H9 (cell line): ENCODE results near the gene OGFOD2. TPM values are rescaled to one million over a fixed set of nuclear protein-coding genes. Genes with fewer than 3 reads are reported as not detected.

Source experiments
- DNase-seq: peaks from one replicate; pipeline ENCODE4 v3.0.0-alpha.2; 2017
- H2AFZ ChIP-seq: one replicate; pipeline ENCODE4 v1.6.1; 2013; ENCODE audit warnings: mild to moderate bottlenecking, low read length, control low read depth, moderate library complexity
- H2AK5ac ChIP-seq: 2 replicates; pipeline ENCODE4 v1.6.1; 2013; ENCODE audit warnings: low read length, control low read depth, mixed read lengths; ENCODE audit not compliant: insufficient read length
- H2BK120ac ChIP-seq: one replicate; pipeline ENCODE4 v1.6.1; 2013; ENCODE audit warnings: low read depth, mild to moderate bottlenecking, low read length, control low read depth, inconsistent platforms; ENCODE audit not compliant: poor library complexity, severe bottlenecking
- H2BK12ac ChIP-seq: 2 replicates; pipeline ENCODE4 v1.6.1; 2013; ENCODE audit warnings: low read length, control low read depth, mixed read lengths, low read depth; ENCODE audit not compliant: insufficient read length
- H2BK15ac ChIP-seq: 2 replicates; pipeline ENCODE4 v1.6.1; 2013; ENCODE audit warnings: low read depth, low read length, control low read depth
- H2BK20ac ChIP-seq: one replicate; pipeline ENCODE4 v1.6.1; 2013; ENCODE audit warnings: low read depth, mild to moderate bottlenecking, low read length, control low read depth, inconsistent platforms; ENCODE audit not compliant: poor library complexity, severe bottlenecking
- H2BK5ac ChIP-seq: 2 replicates; pipeline ENCODE4 v1.6.1; 2013; ENCODE audit warnings: low read length, control low read depth, mixed read lengths; ENCODE audit not compliant: insufficient read length
- H3K14ac ChIP-seq: 2 replicates; pipeline ENCODE4 v1.6.1; 2013; ENCODE audit warnings: low read length, control low read depth; ENCODE audit not compliant: insufficient read depth
- H3K18ac ChIP-seq: 2 replicates; pipeline ENCODE4 v1.6.1; 2013; ENCODE audit warnings: low read depth, mild to moderate bottlenecking, mixed read lengths, low read length, control low read depth; ENCODE audit not compliant: insufficient read length
- H3K23ac ChIP-seq: 2 replicates; pipeline ENCODE4 v1.6.1; 2013; ENCODE audit warnings: low read length, control low read depth, mixed read lengths, low read depth; ENCODE audit not compliant: insufficient read length
- H3K23me2 ChIP-seq: 2 replicates; pipeline ENCODE4 v1.6.1; 2013; ENCODE audit warnings: low read depth, mild to moderate bottlenecking, mixed read lengths, low read length, control low read depth; ENCODE audit not compliant: insufficient read length, poor library complexity, severe bottlenecking
- H3K27ac ChIP-seq: 2 replicates; pipeline ENCODE4 v1.5.1; 2013; ENCODE audit warnings: low read length, control low read depth, mixed read lengths, low read depth; ENCODE audit not compliant: insufficient read length
- H3K27me3 ChIP-seq: 2 replicates; pipeline ENCODE4 v1.6.1; 2013; ENCODE audit warnings: low read length, control low read depth, inconsistent platforms; ENCODE audit not compliant: insufficient read depth
- H3K4ac ChIP-seq: 2 replicates; pipeline ENCODE4 v1.6.1; 2013; ENCODE audit warnings: low read depth, mild to moderate bottlenecking, control low read depth, inconsistent platforms, low read length, moderate library complexity
- H3K4me1 ChIP-seq: 2 replicates; pipeline ENCODE4 v1.6.1; 2013; ENCODE audit warnings: low read length, control low read depth, inconsistent platforms; ENCODE audit not compliant: insufficient read depth
- H3K4me2 ChIP-seq: 2 replicates; pipeline ENCODE4 v1.6.1; 2013; ENCODE audit warnings: low read length, control low read depth, mixed read lengths; ENCODE audit not compliant: insufficient read length, insufficient read depth
- H3K56ac ChIP-seq: 2 replicates; pipeline ENCODE4 v1.6.1; 2013; ENCODE audit warnings: low read depth, mild to moderate bottlenecking, mixed read lengths, low read length, control low read depth; ENCODE audit not compliant: insufficient read length
- H3K79me1 ChIP-seq: 2 replicates; pipeline ENCODE4 v1.6.1; 2013; ENCODE audit warnings: low read depth, mild to moderate bottlenecking, moderate library complexity, low read length, control low read depth, inconsistent platforms; ENCODE audit not compliant: insufficient read depth, poor library complexity, severe bottlenecking
- H3K79me2 ChIP-seq: 2 replicates; pipeline ENCODE4 v1.6.1; 2013; ENCODE audit warnings: low read length, control low read depth, inconsistent platforms; ENCODE audit not compliant: insufficient read depth
- H3K9ac ChIP-seq: 2 replicates; pipeline ENCODE4 v1.6.1; 2013; ENCODE audit warnings: low read length, control low read depth, mixed read lengths; ENCODE audit not compliant: insufficient read length; ENCODE audit errors: extremely low read depth
- H3K9me3 ChIP-seq: one replicate; pipeline ENCODE4 v1.6.1; 2013; ENCODE audit warnings: low read depth, low read length, inconsistent platforms; ENCODE audit not compliant: control insufficient read depth
- H3T11ph ChIP-seq: one replicate; pipeline ENCODE4 v1.6.1; 2013; ENCODE audit warnings: mild to moderate bottlenecking, low read length, control low read depth, inconsistent platforms
- H4K20me1 ChIP-seq: one replicate; pipeline ENCODE4 v1.6.1; 2013; ENCODE audit not compliant: control insufficient read depth, insufficient read length, insufficient read depth
- H4K5ac ChIP-seq: 2 replicates; pipeline ENCODE4 v1.6.1; 2013; ENCODE audit warnings: low read depth, mild to moderate bottlenecking, mixed read lengths, low read length, control low read depth; ENCODE audit not compliant: insufficient read length
- H4K8ac ChIP-seq: replicated peaks from 2 replicates; pipeline ENCODE4 v1.6.1; 2013; ENCODE audit warnings: low read length, control low read depth, mixed read lengths, low read depth; ENCODE audit not compliant: insufficient read length
- H4K91ac ChIP-seq: 2 replicates; pipeline ENCODE4 v1.6.1; 2013; ENCODE audit warnings: low read depth, mild to moderate bottlenecking, moderate library complexity, mixed read lengths, low read length, control low read depth; ENCODE audit not compliant: insufficient read length
- H3K27ac Mint-ChIP-seq, 3 experiments: 2 replicates in 2 of 3; 3 replicates in 1 of 3; pipeline ENCODE4 v1.8.0; 2020 to 2021; ENCODE audit warnings: mixed read lengths in 3 of 3, mild to moderate bottlenecking in 1 of 3, moderate library complexity in 1 of 3
- H3K27me3 Mint-ChIP-seq: 2 replicates; pipeline ENCODE4 v1.8.0; 2021; ENCODE audit warnings: low read depth, mild to moderate bottlenecking, moderate library complexity, mixed read lengths
- H3K36me3 Mint-ChIP-seq, 3 experiments: 2 replicates in 2 of 3; 3 replicates in 1 of 3; pipeline ENCODE4 v1.8.0; 2020 to 2021; ENCODE audit warnings: low read depth in 3 of 3, mixed read lengths in 3 of 3; ENCODE audit not compliant: insufficient read depth in 1 of 3
- H3K4me1 Mint-ChIP-seq, 2 experiments: 2 replicates each; pipeline ENCODE4 v1.8.0; 2020; ENCODE audit warnings: mixed read lengths in 2 of 2
- H3K4me3 Mint-ChIP-seq, 2 experiments: 2 replicates in 1 of 2; 3 replicates in 1 of 2; pipeline ENCODE4 v1.8.0; 2020 to 2021; ENCODE audit warnings: mild to moderate bottlenecking in 2 of 2, mixed read lengths in 2 of 2, moderate library complexity in 1 of 2
- H3K9me3 Mint-ChIP-seq, 2 experiments: 2 replicates in 1 of 2; 3 replicates in 1 of 2; pipeline ENCODE4 v1.8.0; 2020; ENCODE audit warnings: mild to moderate bottlenecking in 2 of 2, mixed read lengths in 2 of 2, moderate library complexity in 1 of 2
- WGBS: extraction: QIAGEN DNeasy Blood & Tissue Kit; methylation state at CpG from one replicate; pipeline ENCODE4 v1.1.7; 2013; ENCODE audit warnings: missing lambda C conversion rate, low lambda C conversion rate, mixed read lengths; ENCODE audit not compliant: insufficient read length; ENCODE audit errors: extremely low coverage; 5-methylcytosine and 5-hydroxymethylcytosine counted together
- total RNA-seq: library from RNA; stranded (reverse); gene quantifications from 2 replicates; pipeline ENCODE4 v1.2.1, GENCODE V29; 2021
- TF ChIP-seq, protein P1 (sequence below): fragments of 200-600 bp; sonication (generic); conservative IDR thresholded peaks from 3 replicates; pipeline ENCODE4 v1.8.0; 2021; ENCODE audit warnings: antibody characterized with exemption, mild to moderate bottlenecking

The OGFOD2 gene
- total RNA-seq, 1 experiment from 2014 or later, result 14.7 TPM

- Histone ChIP-seq H3K9me3 (no peaks in the 10 kb centered on the region), H2BK15ac (no peak overlapping the region)
- H3K36me3 Mint-ChIP-seq, result no peaks in the 10 kb centered on the region
Measured at GRCh38 chr12:122997343-122998250, 22.6 kb downstream of the OGFOD2 start.

More at GRCh38 chr12:122997343-122998250, 22.6 kb downstream of the OGFOD2 start:
- H4K8ac ChIP-seq, result no peak overlapping the region
- no peak for DNase-seq
- no peak overlapping the region for H2AK5ac ChIP-seq
- H3K23ac ChIP-seq, result no peak overlapping the region
- no peak overlapping the region for H2BK5ac ChIP-seq
- H2BK20ac ChIP-seq, result no peak overlapping the region
- H3K56ac ChIP-seq, result no peak overlapping the region
- Mint-ChIP-seq H3K4me1 (0 out of 4 replicates have a peak, but pooled peaks cover 0 to under 1% of the 10 kb centered on the region in 2 experiments), H3K4me3 (no peak overlapping the region), H3K27me3 (no peaks in the 10 kb centered on the region; the same call in 1 of the 2 replicates), H3K27ac (no peak overlapping the region), H3K9me3 (no peaks in the 10 kb centered on the region)
- H3K27me3 ChIP-seq, result no peaks in the 10 kb centered on the region
- no peaks in the 10 kb centered on the region for H3K79me1 ChIP-seq
- no peak overlapping the region for H3T11ph ChIP-seq
- H2BK12ac ChIP-seq, result no peak overlapping the region
- H2BK120ac ChIP-seq, result no peak overlapping the region
- no peak overlapping the region for H3K27ac ChIP-seq
- no peaks in the 10 kb centered on the region for H4K20me1 ChIP-seq
- H3K18ac ChIP-seq, result no peak overlapping the region
- TF ChIP-seq, protein P1, sequence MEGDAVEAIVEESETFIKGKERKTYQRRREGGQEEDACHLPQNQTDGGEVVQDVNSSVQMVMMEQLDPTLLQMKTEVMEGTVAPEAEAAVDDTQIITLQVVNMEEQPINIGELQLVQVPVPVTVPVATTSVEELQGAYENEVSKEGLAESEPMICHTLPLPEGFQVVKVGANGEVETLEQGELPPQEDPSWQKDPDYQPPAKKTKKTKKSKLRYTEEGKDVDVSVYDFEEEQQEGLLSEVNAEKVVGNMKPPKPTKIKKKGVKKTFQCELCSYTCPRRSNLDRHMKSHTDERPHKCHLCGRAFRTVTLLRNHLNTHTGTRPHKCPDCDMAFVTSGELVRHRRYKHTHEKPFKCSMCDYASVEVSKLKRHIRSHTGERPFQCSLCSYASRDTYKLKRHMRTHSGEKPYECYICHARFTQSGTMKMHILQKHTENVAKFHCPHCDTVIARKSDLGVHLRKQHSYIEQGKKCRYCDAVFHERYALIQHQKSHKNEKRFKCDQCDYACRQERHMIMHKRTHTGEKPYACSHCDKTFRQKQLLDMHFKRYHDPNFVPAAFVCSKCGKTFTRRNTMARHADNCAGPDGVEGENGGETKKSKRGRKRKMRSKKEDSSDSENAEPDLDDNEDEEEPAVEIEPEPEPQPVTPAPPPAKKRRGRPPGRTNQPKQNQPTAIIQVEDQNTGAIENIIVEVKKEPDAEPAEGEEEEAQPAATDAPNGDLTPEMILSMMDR, result no peak
- H2AFZ ChIP-seq, result no peak overlapping the region
- H3K4ac ChIP-seq, result no peak overlapping the region
- H3K4me2 ChIP-seq, result no peak overlapping the region
- no CpG with 5 or more reads among the region's 25 CpGs for WGBS
- no peak overlapping the region for H4K5ac ChIP-seq
- no peaks in the 10 kb centered on the region for H3K79me2 ChIP-seq
- no peaks in the 10 kb centered on the region for H3K4me1 ChIP-seq
- H3K14ac ChIP-seq, result no peak overlapping the region; the same call in 1 of the 2 replicates
- no peak overlapping the region for H3K9ac ChIP-seq
- no peak overlapping the region for H4K91ac ChIP-seq
- no peaks in the 10 kb centered on the region for H3K23me2 ChIP-seq
